GM19467 (cell line): ENCODE measurements around the gene ADGRF5.

Source experiments
- ATAC-seq: cut with Tn5 transposase; IDR thresholded peaks from one replicate; pipeline ENCODE4 v1.9.1; 2021; ENCODE audit warnings: mild to moderate bottlenecking, moderate library complexity; ENCODE audit not compliant: unreplicated experiment

The ADGRF5 gene

GRCh38 chr6:46828939-46829338, 92.8 kb downstream of the ADGRF5 start:
- ATAC-seq, result no peak

- no peak for ATAC-seq
These were observed 100.3 kb downstream of the ADGRF5 start for GRCh38 chr6:46821458-46821881.

DNA sequence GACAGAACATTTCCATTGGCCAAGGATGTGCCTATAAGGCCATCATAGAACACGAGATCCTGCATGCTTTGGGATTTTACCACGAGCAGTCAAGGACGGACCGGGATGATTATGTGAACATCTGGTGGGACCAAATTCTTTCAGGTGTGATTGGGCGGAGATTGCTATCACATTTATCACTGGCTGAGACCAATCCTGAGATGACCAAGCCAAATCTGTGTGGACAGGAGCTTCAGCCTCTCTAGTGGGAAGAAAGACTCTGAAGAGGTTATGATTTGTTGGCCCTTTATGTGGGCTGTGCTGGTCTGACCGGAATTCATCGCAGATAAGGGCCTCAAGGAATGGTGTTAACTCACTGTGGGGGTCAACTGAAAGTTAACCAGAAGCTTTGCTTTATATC, 102.2 kb downstream of the ADGRF5 start:
- no peak for ATAC-seq

- no peak for ATAC-seq
These were observed 105.1 kb downstream of the ADGRF5 start for GRCh38 chr6:46816626-46817025.

DNA sequence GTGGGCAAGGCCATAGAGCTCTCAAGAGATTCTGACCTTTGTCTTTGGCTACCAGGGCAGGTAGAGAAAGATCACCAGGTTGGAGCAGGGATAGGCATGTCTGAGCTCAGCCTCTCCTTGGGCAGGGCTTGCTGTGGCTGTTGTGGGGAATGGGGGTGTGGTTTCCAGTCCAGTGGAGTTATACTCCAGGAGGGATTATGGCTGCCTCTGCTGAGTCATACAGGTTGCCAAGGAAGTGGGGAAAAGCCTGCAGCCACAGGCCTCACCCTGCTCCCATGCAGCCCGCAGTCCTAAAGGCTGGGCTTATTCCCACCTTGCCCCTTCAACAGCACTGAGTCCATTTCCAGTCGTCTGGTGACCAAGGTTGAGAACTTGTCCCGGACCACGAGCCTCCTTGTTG, 106.6 kb downstream of the ADGRF5 start:
- ATAC-seq, result no peak

- ATAC-seq, result no peak
These were observed 112.9 kb downstream of the ADGRF5 start for GRCh38 chr6:46808806-46809205.
